Loucy (cell line): ENCODE data around the gene CENPH.

Source experiments
- H2AFZ ChIP-seq: fragments of 200-600 bp; sonication (generic); 2 replicates; pipeline ENCODE4 v1.6.0; 2016; ENCODE audit warnings: antibody characterized with exemption, mild to moderate bottlenecking, low read length, moderate library complexity
- H3F3A ChIP-seq: fragments of 200-600 bp; 2 replicates; pipeline ENCODE4 v1.6.0; 2016; ENCODE audit warnings: antibody characterized with exemption, low read depth, mild to moderate bottlenecking
- H3K27me3 ChIP-seq: fragments of 200-600 bp; sonication (generic); 2 replicates; pipeline ENCODE4 v1.6.1; 2014; ENCODE audit warnings: low read length, mild to moderate bottlenecking; ENCODE audit not compliant: insufficient read depth, poor library complexity, severe bottlenecking
- H3K36me3 ChIP-seq: fragments of 200-600 bp; sonication (generic); 2 replicates; pipeline ENCODE4 v1.6.1; 2016; ENCODE audit warnings: low read length; ENCODE audit not compliant: insufficient read depth
- H3K4me1 ChIP-seq: fragments of 200-600 bp; sonication (generic); 2 replicates; pipeline ENCODE4 v1.5.1; 2014; ENCODE audit warnings: low read length, mild to moderate bottlenecking; ENCODE audit not compliant: insufficient read depth, poor library complexity, severe bottlenecking
- H3K4me2 ChIP-seq: fragments of 200-600 bp; sonication (generic); 2 replicates; pipeline ENCODE4 v1.6.0; 2014; ENCODE audit warnings: antibody characterized with exemption, low read length, low read depth, mild to moderate bottlenecking; ENCODE audit not compliant: poor library complexity, severe bottlenecking
- H3K4me3 ChIP-seq: fragments of 200-600 bp; sonication (generic); 2 replicates; pipeline ENCODE4 v1.5.1; 2014; ENCODE audit warnings: low read length, mild to moderate bottlenecking, mixed read lengths; ENCODE audit not compliant: poor library complexity, severe bottlenecking
- H3K79me2 ChIP-seq: fragments of 200-600 bp; sonication (generic); 2 replicates; pipeline ENCODE4 v1.6.1; 2014; ENCODE audit warnings: low read length; ENCODE audit not compliant: insufficient read depth
- H3K9ac ChIP-seq: fragments of 200-600 bp; sonication (generic); 2 replicates; pipeline ENCODE4 v1.6.0; 2014; ENCODE audit warnings: mild to moderate bottlenecking, low read depth, low read length, moderate library complexity; ENCODE audit not compliant: poor library complexity, severe bottlenecking
- H3K9me2 ChIP-seq: fragments of 200-600 bp; sonication (generic); replicated peaks from 2 replicates; pipeline ENCODE4 v1.6.1; 2016; ENCODE audit warnings: low read depth, low read length, mixed read lengths
- H3K9me3 ChIP-seq: fragments of 200-600 bp; sonication (generic); 2 replicates; pipeline ENCODE4 v1.6.1; 2014; ENCODE audit warnings: mild to moderate bottlenecking, antibody characterized with exemption, low read length, low read depth; ENCODE audit not compliant: insufficient read depth
- H4K20me1 ChIP-seq: fragments of 200-600 bp; sonication (generic); 2 replicates; pipeline ENCODE4 v1.6.0; 2014; ENCODE audit warnings: antibody characterized with exemption, low read length, mild to moderate bottlenecking; ENCODE audit not compliant: insufficient read depth, poor library complexity, severe bottlenecking
- EZH2phosphoT487 ChIP-seq: fragments of 200-600 bp; IDR thresholded peaks from 2 replicates; pipeline ENCODE4 v1.6.1; 2018; ENCODE audit warnings: antibody characterized with exemption, mild to moderate bottlenecking, moderate library complexity, borderline replicate concordance
- TF ChIP-seq, protein P1 (sequence below): fragments of 200-600 bp; sonication (generic); conservative IDR thresholded peaks from 2 replicates; pipeline ENCODE4 v1.5.1; 2014; ENCODE audit warnings: mild to moderate bottlenecking, antibody characterized with exemption, low read length

Gene CENPH

DNA sequence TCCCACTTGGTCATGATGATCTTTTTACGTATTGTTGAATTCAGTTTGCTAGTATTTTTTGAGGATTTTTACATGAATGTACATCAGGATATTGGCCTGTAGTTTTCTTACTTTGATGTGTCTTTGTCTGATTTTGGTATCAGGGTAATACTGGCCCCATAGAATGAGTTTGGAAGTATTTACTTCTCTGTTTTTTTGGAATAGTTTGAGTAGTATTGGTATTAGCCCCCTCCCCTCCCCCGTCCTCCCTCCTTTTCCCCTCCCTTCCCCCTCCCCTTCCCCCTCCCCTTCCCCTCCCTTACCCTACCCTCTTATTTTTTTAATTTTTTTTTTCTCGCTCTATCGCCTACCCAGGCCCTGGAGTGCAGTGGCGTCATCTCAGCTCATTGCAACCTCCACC lies 55.6 kb downstream of the CENPH start:
- peaks cover 73% of the 10 kb centered on the region for H3K79me2 ChIP-seq
- no peaks in the 10 kb centered on the region for H3F3A ChIP-seq
- no peaks in the 10 kb centered on the region for H3K4me1 ChIP-seq
- no peak overlapping the region for H3K4me2 ChIP-seq
- H3K9me2 ChIP-seq, result no peaks in the 10 kb centered on the region
- H2AFZ ChIP-seq, result no peak overlapping the region
- H3K27me3 ChIP-seq, result no peaks in the 10 kb centered on the region
- H3K36me3 ChIP-seq, result no peaks in the 10 kb centered on the region; the same call in 1 of the 2 replicates
- H3K4me3 ChIP-seq, result no peak overlapping the region
- no peak for TF ChIP-seq EZH2phosphoT487
- TF ChIP-seq, protein P1, sequence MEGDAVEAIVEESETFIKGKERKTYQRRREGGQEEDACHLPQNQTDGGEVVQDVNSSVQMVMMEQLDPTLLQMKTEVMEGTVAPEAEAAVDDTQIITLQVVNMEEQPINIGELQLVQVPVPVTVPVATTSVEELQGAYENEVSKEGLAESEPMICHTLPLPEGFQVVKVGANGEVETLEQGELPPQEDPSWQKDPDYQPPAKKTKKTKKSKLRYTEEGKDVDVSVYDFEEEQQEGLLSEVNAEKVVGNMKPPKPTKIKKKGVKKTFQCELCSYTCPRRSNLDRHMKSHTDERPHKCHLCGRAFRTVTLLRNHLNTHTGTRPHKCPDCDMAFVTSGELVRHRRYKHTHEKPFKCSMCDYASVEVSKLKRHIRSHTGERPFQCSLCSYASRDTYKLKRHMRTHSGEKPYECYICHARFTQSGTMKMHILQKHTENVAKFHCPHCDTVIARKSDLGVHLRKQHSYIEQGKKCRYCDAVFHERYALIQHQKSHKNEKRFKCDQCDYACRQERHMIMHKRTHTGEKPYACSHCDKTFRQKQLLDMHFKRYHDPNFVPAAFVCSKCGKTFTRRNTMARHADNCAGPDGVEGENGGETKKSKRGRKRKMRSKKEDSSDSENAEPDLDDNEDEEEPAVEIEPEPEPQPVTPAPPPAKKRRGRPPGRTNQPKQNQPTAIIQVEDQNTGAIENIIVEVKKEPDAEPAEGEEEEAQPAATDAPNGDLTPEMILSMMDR, result no peak
- peaks cover 7% of the 10 kb centered on the region; the same call in 1 of the 2 replicates for H3K9me3 ChIP-seq
- no peak overlapping the region for H3K9ac ChIP-seq
- H4K20me1 ChIP-seq, result no peaks in the 10 kb centered on the region

DNA sequence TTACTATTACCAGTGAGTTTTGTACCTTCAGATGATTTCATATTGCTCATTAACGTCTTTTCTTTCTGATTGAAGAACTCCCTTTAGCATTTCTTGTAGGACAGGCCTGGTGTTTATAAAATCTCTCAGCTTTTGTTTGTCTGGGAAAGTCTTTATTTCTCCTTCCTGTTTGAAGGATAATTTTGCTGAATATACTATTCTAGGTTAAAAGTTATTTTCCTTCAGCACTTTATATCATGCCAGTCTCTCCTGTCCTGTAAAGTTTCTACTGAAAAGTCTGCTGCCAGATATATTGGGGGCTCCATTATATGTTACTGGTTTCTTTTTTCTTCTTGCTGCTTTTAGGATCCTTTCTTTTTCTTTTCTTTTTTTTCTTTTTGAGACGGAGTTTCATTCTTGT lies 58.6 kb downstream of the CENPH start:
- H3K9me3 ChIP-seq, result peaks cover 7% of the 10 kb centered on the region; the same call in 1 of the 2 replicates
- H3K79me2 ChIP-seq, result peaks cover 66% of the 10 kb centered on the region
- no peaks in the 10 kb centered on the region for H3K27me3 ChIP-seq
- H3K4me1 ChIP-seq, result no peaks in the 10 kb centered on the region
- H3K4me3 ChIP-seq, result no peak overlapping the region
- no peak overlapping the region for H2AFZ ChIP-seq
- H3K9me2 ChIP-seq, result no peaks in the 10 kb centered on the region
- H3K4me2 ChIP-seq, result no peak overlapping the region
- H3F3A ChIP-seq, result no peaks in the 10 kb centered on the region
- TF ChIP-seq, protein P1, result no peak
- TF ChIP-seq EZH2phosphoT487, result no peak
- no peak overlapping the region for H3K9ac ChIP-seq
- H4K20me1 ChIP-seq, result no peaks in the 10 kb centered on the region
- no peaks in the 10 kb centered on the region; the same call in 1 of the 2 replicates for H3K36me3 ChIP-seq

DNA sequence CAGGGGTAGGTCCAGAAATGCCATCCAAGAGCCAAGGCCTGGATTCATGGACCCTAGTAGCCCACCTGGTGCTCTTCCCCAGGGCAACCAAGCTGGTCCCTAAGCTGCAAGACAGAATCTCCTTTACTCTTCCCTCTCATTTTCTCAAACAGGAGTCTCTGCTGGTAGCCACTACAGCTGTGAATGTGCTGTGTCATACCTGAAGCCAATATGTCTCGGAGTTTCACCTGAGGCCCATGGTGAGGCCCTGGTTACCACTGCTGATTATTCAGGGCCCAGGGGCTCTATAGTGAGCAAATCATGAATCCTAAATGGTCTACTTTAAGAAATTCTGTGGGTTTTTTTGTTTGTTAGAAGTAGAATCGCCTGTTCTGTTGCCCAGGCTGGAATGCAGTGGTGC lies 61.2 kb downstream of the CENPH start:
- H3F3A ChIP-seq, result no peaks in the 10 kb centered on the region
- TF ChIP-seq, protein P1, result no peak
- TF ChIP-seq EZH2phosphoT487, result no peak

More for the DNA sequence above, 61.2 kb downstream of the CENPH start:
- Histone ChIP-seq H3K4me2 (no peak overlapping the region), H3K4me1 (no peaks in the 10 kb centered on the region), H3K36me3 (peaks cover 11% of the 10 kb centered on the region; the same call in 1 of the 2 replicates), H3K9me2 (no peaks in the 10 kb centered on the region), H3K27me3 (no peaks in the 10 kb centered on the region), H3K9me3 (peaks cover 7% of the 10 kb centered on the region; the same call in 1 of the 2 replicates), H2AFZ (no peak overlapping the region), H3K79me2 (peaks cover 42% of the 10 kb centered on the region), H3K9ac (no peak overlapping the region), H4K20me1 (no peaks in the 10 kb centered on the region), H3K4me3 (no peak overlapping the region)
